Cardiac muscle cell (in vitro differentiated cells and primary cell): Measurements from ENCODE around the gene RITA1. TPM values are rescaled to one million over a fixed set of nuclear protein-coding genes. Genes with fewer than 3 reads are reported as not detected.

Experiments
- DNase-seq, 2 donors: peaks; one replicate each; pipeline versions ENCODE4 v3.0.0 to v3.0.0-alpha.2; 2010 to 2017; ENCODE audit warnings: low read depth in 1 of 2, low spot score in 1 of 2
- H3K27ac ChIP-seq: fragments of 200-600 bp; sonication (generic); 2 replicates; pipeline ENCODE4 v1.5.1; 2016
- H3K27me3 ChIP-seq: fragments of 200-600 bp; sonication (generic); 2 replicates; pipeline ENCODE4 v1.6.0; 2016; ENCODE audit warnings: control low read depth
- H3K36me3 ChIP-seq: fragments of 200-600 bp; sonication (generic); 2 replicates; pipeline ENCODE4 v1.5.1; 2016; ENCODE audit warnings: control low read depth
- H3K4me1 ChIP-seq: fragments of 200-600 bp; sonication (generic); 2 replicates; pipeline ENCODE4 v1.8.1; 2017; ENCODE audit warnings: low read depth, mild to moderate bottlenecking, mixed run types
- H3K4me3 ChIP-seq: fragments of 200-600 bp; sonication (generic); 2 replicates; pipeline ENCODE4 v1.5.1; 2016; ENCODE audit warnings: mild to moderate bottlenecking
- H3K9me3 ChIP-seq: fragments of 200-600 bp; sonication (generic); 2 replicates; pipeline ENCODE4 v1.5.1; 2017; ENCODE audit warnings: low read depth, mild to moderate bottlenecking, control low read depth
- polyA plus RNA-seq: library from polyadenylated mRNA; unstranded; fragments of >200 nt; fragmentation: Nextera tagmentation; extraction: Ambion mirVana; gene quantifications from 2 replicates; pipeline ENCODE4 v1.2.1, GENCODE V29; 2016
- total RNA-seq: library from RNA; depleted of rRNA; stranded (reverse); fragments of >200 nt; gene quantifications from 2 replicates; pipeline ENCODE4 v1.2.3, GENCODE V29; 2016
- TF ChIP-seq, protein P1 (sequence below): IDR thresholded peaks from 2 replicates; pipeline ENCODE4 v1.5.1; 2012; ENCODE audit warnings: low read depth, mild to moderate bottlenecking, low read length

The RITA1 gene
- total and polyA plus RNA-seq, 2 experiments from 2014 or later = 36.1 to 40.7 TPM

DNA sequence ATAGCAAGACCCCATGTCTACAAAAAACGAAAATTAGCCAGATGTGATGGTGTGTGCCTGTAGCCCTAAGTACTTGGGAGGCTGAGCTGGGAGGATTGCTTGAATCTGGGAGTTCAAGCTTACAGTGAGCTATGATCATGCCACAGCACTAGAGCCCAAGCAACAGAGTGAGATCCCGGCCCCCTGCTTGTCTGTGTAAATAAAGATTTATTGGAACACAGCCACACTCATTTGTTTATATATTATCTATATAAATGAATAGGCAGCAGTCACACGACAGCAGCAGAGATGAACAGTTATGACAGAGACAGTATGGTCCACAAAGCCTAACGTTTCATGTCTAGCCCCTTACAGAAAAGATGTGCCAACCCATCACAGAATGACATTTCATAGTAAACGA, 15.1 kb upstream of the RITA1 start:
- Histone ChIP-seq H3K4me3 (no peak overlapping the region), H3K4me1 (no peaks in the 10 kb centered on the region), H3K27me3 (no peaks in the 10 kb centered on the region), H3K9me3 (no peaks in the 10 kb centered on the region), H3K36me3 (peaks cover 41% of the 10 kb centered on the region), H3K27ac (no peak overlapping the region)
- TF ChIP-seq, protein P1, sequence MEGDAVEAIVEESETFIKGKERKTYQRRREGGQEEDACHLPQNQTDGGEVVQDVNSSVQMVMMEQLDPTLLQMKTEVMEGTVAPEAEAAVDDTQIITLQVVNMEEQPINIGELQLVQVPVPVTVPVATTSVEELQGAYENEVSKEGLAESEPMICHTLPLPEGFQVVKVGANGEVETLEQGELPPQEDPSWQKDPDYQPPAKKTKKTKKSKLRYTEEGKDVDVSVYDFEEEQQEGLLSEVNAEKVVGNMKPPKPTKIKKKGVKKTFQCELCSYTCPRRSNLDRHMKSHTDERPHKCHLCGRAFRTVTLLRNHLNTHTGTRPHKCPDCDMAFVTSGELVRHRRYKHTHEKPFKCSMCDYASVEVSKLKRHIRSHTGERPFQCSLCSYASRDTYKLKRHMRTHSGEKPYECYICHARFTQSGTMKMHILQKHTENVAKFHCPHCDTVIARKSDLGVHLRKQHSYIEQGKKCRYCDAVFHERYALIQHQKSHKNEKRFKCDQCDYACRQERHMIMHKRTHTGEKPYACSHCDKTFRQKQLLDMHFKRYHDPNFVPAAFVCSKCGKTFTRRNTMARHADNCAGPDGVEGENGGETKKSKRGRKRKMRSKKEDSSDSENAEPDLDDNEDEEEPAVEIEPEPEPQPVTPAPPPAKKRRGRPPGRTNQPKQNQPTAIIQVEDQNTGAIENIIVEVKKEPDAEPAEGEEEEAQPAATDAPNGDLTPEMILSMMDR = no peak
- DNase-seq = no peak

DNA sequence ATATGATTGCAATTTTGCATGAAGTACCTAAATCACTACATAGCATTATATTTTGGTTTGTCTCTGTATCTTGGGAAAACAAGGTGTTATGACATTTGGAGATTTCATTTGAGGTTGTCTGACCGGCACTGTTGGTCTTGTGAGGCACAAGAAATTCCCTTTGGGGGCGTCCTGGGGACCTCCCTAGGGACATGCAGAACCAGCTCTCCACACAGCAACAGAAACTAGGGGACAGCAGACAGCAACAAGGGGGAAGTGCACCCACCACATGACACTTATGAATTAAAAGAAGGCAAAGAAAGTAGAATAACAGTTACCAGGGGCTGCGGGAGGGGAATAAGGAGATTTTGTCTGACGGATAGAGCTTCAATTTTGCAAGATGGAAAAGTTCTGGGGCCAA, 14.6 kb upstream of the RITA1 start:
- peaks cover 43% of the 10 kb centered on the region for H3K36me3 ChIP-seq
- TF ChIP-seq, protein P1 = no peak
- H3K4me1 ChIP-seq = no peaks in the 10 kb centered on the region
- H3K9me3 ChIP-seq = no peaks in the 10 kb centered on the region
- no peak overlapping the region for H3K27ac ChIP-seq
- no peaks in the 10 kb centered on the region for H3K27me3 ChIP-seq
- H3K4me3 ChIP-seq = no peak overlapping the region
- no peak for DNase-seq

DNA sequence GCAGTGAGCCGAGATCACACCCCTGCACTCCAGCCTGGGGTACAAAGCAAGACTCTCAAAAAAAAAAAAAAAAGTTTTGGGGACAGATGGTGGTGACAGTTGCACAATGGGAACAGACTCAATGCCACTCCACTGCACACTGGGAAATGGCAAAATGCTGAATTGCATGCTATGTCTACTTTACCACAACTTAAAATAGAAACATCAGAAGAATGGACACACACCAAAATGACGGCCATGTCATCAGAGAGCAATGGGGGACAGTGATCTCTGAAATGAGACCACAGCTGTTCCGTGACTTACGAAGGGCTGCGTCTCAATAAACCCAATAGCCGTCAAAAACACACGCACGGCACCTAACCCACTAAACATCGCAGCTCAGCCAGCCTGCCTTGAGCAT, 14.0 kb upstream of the RITA1 start:
- H3K9me3 ChIP-seq = no peaks in the 10 kb centered on the region
- no peak overlapping the region for H3K27ac ChIP-seq
- no peak for DNase-seq
- TF ChIP-seq, protein P1 = no peak
- no peaks in the 10 kb centered on the region for H3K27me3 ChIP-seq
- no peaks in the 10 kb centered on the region for H3K4me1 ChIP-seq
- H3K4me3 ChIP-seq = no peak overlapping the region
- peaks cover 44% of the 10 kb centered on the region for H3K36me3 ChIP-seq

DNA sequence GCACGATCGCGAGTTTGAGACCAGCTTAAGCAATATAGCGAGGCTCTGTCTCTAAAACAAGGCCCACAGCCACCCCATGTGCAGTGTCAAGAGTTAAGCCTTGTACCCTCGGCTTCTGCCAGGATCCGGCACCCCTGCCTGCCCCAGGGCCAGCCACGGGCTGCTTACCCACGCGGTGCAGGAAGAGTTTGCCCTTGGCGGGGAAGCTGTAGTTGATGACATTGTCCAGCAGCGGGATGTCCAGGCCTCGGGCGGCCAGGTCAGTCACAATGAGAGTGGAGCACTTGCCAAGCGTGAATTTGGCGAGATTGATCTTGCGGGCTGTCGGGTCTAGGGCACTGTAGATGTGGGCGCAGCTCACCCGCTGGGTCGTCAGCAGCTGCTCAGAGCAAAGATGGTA, 13.3 kb upstream of the RITA1 start:
- Histone ChIP-seq H3K36me3 (peaks cover 50% of the 10 kb centered on the region), H3K27me3 (no peaks in the 10 kb centered on the region), H3K27ac (no peak overlapping the region), H3K4me3 (no peak overlapping the region), H3K9me3 (no peaks in the 10 kb centered on the region), H3K4me1 (no peaks in the 10 kb centered on the region)
- TF ChIP-seq, protein P1 = no peak
- DNase-seq = no peak

DNA sequence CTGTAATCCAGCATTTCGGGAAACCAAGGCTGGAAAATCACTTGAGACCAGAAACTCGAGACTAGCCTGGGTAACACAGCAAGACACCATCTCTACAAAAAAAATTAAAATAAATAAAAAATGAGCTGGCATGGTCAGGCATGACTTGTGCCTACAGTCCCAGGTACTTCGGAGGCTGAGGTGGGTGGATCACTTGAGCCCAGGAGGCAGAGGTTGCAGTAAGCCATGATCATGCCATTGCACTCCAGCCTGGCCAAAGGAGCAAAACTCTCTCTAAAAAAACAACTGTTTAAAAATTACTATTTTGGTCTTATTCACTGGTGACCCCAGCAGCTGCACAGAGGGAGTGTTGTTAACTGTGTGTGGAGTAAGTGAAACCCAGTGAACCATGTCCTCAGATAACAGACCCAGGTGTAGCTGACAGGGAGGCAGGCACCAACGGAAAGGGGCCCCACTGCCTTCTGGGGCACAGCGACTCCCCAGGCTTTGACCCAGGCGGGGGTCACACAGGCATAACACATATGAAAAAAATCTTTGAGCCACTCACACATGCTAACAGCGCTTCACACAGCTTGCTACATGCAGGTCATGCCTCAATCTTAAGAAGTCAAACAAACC, 12.3 kb upstream of the RITA1 start:
- no peak overlapping the region for H3K27ac ChIP-seq

More for the DNA sequence above, 12.3 kb upstream of the RITA1 start:
- no peak for DNase-seq
- no peaks in the 10 kb centered on the region for H3K9me3 ChIP-seq
- H3K36me3 ChIP-seq = peaks cover 60% of the 10 kb centered on the region
- no peak overlapping the region for H3K4me3 ChIP-seq
- H3K27me3 ChIP-seq = no peaks in the 10 kb centered on the region
- TF ChIP-seq, protein P1 = no peak
- H3K4me1 ChIP-seq = no peaks in the 10 kb centered on the region
